Naive thymus-derived CD8-positive, alpha-beta T cell (primary cell): ENCODE measurements around the gene ABLIM3. TPM values are rescaled to one million over a fixed set of nuclear protein-coding genes. Genes with fewer than 3 reads are reported as not detected.

Experiments used
- ATAC-seq, 2 donors: fragments of 150-1000 bp; cut with Tn5 transposase in 1 of 2; sonication (Bioruptor Pico), chemical (Tn5 transposase) in 1 of 2; 1 replicate in 1 of 2; 2 replicates in 1 of 2; pipeline ENCODE4 v1.10.0; 2021; ENCODE audit warnings: mild to moderate bottlenecking in 2 of 2, moderate library complexity in 2 of 2
- POLR2A ChIA-PET: fragments of 350-600 bp; sonication (Branson Sonifier 250); formaldehyde crosslinking; loops from one replicate; lab custom pipeline; 2021; ENCODE audit warnings: antibody characterized with exemption; lab: Charles Lee
- DNase-seq, 10 donors: peaks; one replicate each; pipeline versions ENCODE4 v3.0.0 to v3.0.0-alpha.2; 2020 to 2022
- H3K27ac Mint-ChIP-seq, 10 donors: one replicate each; pipeline ENCODE4 v1.8.0; 2020 to 2022; ENCODE audit warnings: mild to moderate bottlenecking in 10 of 10, mixed read lengths in 10 of 10, moderate library complexity in 4 of 10, inconsistent platforms in 1 of 10
- H3K27me3 Mint-ChIP-seq, 5 donors: one replicate each; pipeline ENCODE4 v1.8.0; 2021 to 2022; ENCODE audit warnings: mixed read lengths in 5 of 5
- H3K36me3 Mint-ChIP-seq, 3 donors: one replicate each; pipeline ENCODE4 v1.8.0; 2020 to 2022; ENCODE audit warnings: mixed read lengths in 3 of 3, mild to moderate bottlenecking in 2 of 3, inconsistent platforms in 1 of 3
- H3K4me1 Mint-ChIP-seq, 4 donors: one replicate each; pipeline ENCODE4 v1.8.0; 2021 to 2022; ENCODE audit warnings: mixed read lengths in 4 of 4
- H3K4me3 Mint-ChIP-seq, 10 donors: one replicate each; pipeline ENCODE4 v1.8.0; 2020 to 2022; ENCODE audit warnings: mild to moderate bottlenecking in 10 of 10, mixed read lengths in 10 of 10, moderate library complexity in 6 of 10, inconsistent platforms in 1 of 10
- H3K9me3 Mint-ChIP-seq, 9 donors: one replicate each; pipeline ENCODE4 v1.8.0; 2020 to 2022; ENCODE audit warnings: mixed read lengths in 9 of 9, mild to moderate bottlenecking in 3 of 9, inconsistent platforms in 1 of 9, moderate library complexity in 1 of 9
- polyA plus RNA-seq, 3 donors: library from polyadenylated mRNA; unstranded; fragments of 300-500 nt; fragmentation: Illumina TruSeq; gene quantifications; one replicate each; pipeline ENCODE4 v1.2.3, GENCODE V29; 2021
- total RNA-seq, 8 experiments: library from RNA in 2 of 8; stranded (reverse) in 2 of 8; gene quantifications; one replicate each; pipeline ENCODE4 v1.2.3 and lab custom pipeline; 2021 to 2026

Gene ABLIM3
- total and polyA plus RNA-seq, 5 experiments from 2014 or later, result not detected

- H3K27ac Mint-ChIP-seq, result no peak overlapping the region
- no peak overlapping the region for H3K4me3 Mint-ChIP-seq
- peaks cover 0 to 18% (median 5%) of the 10 kb centered on the region in 5 donors for H3K27me3 Mint-ChIP-seq
- POLR2A ChIA-PET, result no interaction called here
- no peak for ATAC-seq
- DNase-seq, result no peak
- peaks cover 0 to 1% (median 0%) of the 10 kb centered on the region in 4 donors for H3K4me1 Mint-ChIP-seq
- no peaks in the 10 kb centered on the region for H3K36me3 Mint-ChIP-seq
- no peaks in the 10 kb centered on the region for H3K9me3 Mint-ChIP-seq
Measured at GRCh38 chr5:149123211-149123610, 18.1 kb upstream of the ABLIM3 start.

- Mint-ChIP-seq H3K36me3 (no peaks in the 10 kb centered on the region), H3K4me3 (no peak overlapping the region), H3K27me3 (peaks cover 8 to 18% (median 11%) of the 10 kb centered on the region in 5 donors), H3K4me1 (peaks cover 0 to 1% (median 0%) of the 10 kb centered on the region in 4 donors), H3K9me3 (no peaks in the 10 kb centered on the region), H3K27ac (no peak overlapping the region)
- DNase-seq (no peak), ATAC-seq (no peak)
- POLR2A ChIA-PET, result no interaction called here
Measured at GRCh38 chr5:149125386-149125891, 15.9 kb upstream of the ABLIM3 start.

GRCh38 chr5:149126906-149127305 is 14.4 kb upstream of the ABLIM3 start:
- Mint-ChIP-seq H3K27me3 (peaks cover 9 to 14% (median 12%) of the 10 kb centered on the region in 5 donors), H3K27ac (no peak overlapping the region), H3K9me3 (no peaks in the 10 kb centered on the region), H3K36me3 (no peaks in the 10 kb centered on the region), H3K4me1 (peaks cover 0 to 1% (median 0%) of the 10 kb centered on the region in 4 donors), H3K4me3 (no peak overlapping the region)
- DNase-seq (no peak), ATAC-seq (no peak)
- POLR2A ChIA-PET, result no interaction called here

- Mint-ChIP-seq H3K27me3 (peaks cover 9 to 14% (median 11%) of the 10 kb centered on the region in 5 donors), H3K9me3 (no peaks in the 10 kb centered on the region), H3K36me3 (no peaks in the 10 kb centered on the region), H3K4me1 (peaks cover 0 to 1% (median 0%) of the 10 kb centered on the region in 4 donors), H3K4me3 (no peak overlapping the region), H3K27ac (no peak overlapping the region)
- DNase-seq (no peak), ATAC-seq (no peak)
- POLR2A ChIA-PET, result no interaction called here
Measured at GRCh38 chr5:149127394-149127955, 13.8 kb upstream of the ABLIM3 start.

GRCh38 chr5:149128023-149128875 is 13.0 kb upstream of the ABLIM3 start:
- POLR2A ChIA-PET, result no interaction called here
- DNase-seq, result no peak
- ATAC-seq, result peak in 1 of 2 donors; percentile 52

GRCh38 chr5:149129181-149129580 is 12.1 kb upstream of the ABLIM3 start:
- no peak for DNase-seq
- POLR2A ChIA-PET, result interaction anchor here (0.7 kb wide), 1 partner anchor 726 kb away, joined by 4 read pairs; no protein-coding TSS in a partner anchor
- no peaks in the 10 kb centered on the region for H3K36me3 Mint-ChIP-seq
- H3K27me3 Mint-ChIP-seq, result peaks cover 14 to 23% (median 17%) of the 10 kb centered on the region in 5 donors
- H3K4me1 Mint-ChIP-seq, result peaks cover 0 to 3% (median 0%) of the 10 kb centered on the region in 4 donors
- no peak overlapping the region for H3K27ac Mint-ChIP-seq
- no peak for ATAC-seq
- H3K4me3 Mint-ChIP-seq, result no peak overlapping the region
- H3K9me3 Mint-ChIP-seq, result no peaks in the 10 kb centered on the region

More at GRCh38 chr5:149128023-149128875, 13.0 kb upstream of the ABLIM3 start:
- H3K36me3 Mint-ChIP-seq, result no peaks in the 10 kb centered on the region
- peaks cover 0 to 1% (median 0%) of the 10 kb centered on the region in 4 donors for H3K4me1 Mint-ChIP-seq
- H3K9me3 Mint-ChIP-seq, result no peaks in the 10 kb centered on the region
- H3K4me3 Mint-ChIP-seq, result no peak overlapping the region
- peaks cover 10 to 16% (median 12%) of the 10 kb centered on the region in 5 donors for H3K27me3 Mint-ChIP-seq
- H3K27ac Mint-ChIP-seq, result peak overlapping the region in 2 of 10 donors; percentile 28 to 68

- Mint-ChIP-seq H3K4me3 (no peak overlapping the region), H3K27ac (no peak overlapping the region), H3K9me3 (no peaks in the 10 kb centered on the region), H3K27me3 (peaks cover 14 to 31% (median 17%) of the 10 kb centered on the region in 5 donors), H3K36me3 (no peaks in the 10 kb centered on the region), H3K4me1 (peaks cover 0 to 3% (median 0%) of the 10 kb centered on the region in 4 donors)
- ATAC-seq (no peak), DNase-seq (no peak)
- POLR2A ChIA-PET, result interaction anchor here (0.7 kb wide), 1 partner anchor 727 kb away, joined by 4 read pairs; no protein-coding TSS in a partner anchor
Measured at GRCh38 chr5:149130121-149130914, 11.0 kb upstream of the ABLIM3 start.

GRCh38 chr5:149132474-149132873 is 8.8 kb upstream of the ABLIM3 start:
- POLR2A ChIA-PET, result no interaction called here
- peaks cover 15 to 45% (median 21%) of the 10 kb centered on the region in 5 donors for H3K27me3 Mint-ChIP-seq

GRCh38 chr5:149133795-149134777 is 7.2 kb upstream of the ABLIM3 start:
- DNase-seq, result no peak
- Mint-ChIP-seq H3K9me3 (no peaks in the 10 kb centered on the region), H3K4me1 (peaks cover 0 to 2% (median 0%) of the 10 kb centered on the region in 4 donors), H3K27me3 (peaks cover 18 to 45% (median 21%) of the 10 kb centered on the region in 5 donors), H3K36me3 (no peaks in the 10 kb centered on the region), H3K27ac (no peak overlapping the region), H3K4me3 (no peak overlapping the region)
- no peak for ATAC-seq
- POLR2A ChIA-PET, result no interaction called here

More at GRCh38 chr5:149132474-149132873, 8.8 kb upstream of the ABLIM3 start:
- ATAC-seq, result no peak
- Mint-ChIP-seq H3K4me3 (no peak overlapping the region), H3K36me3 (no peaks in the 10 kb centered on the region), H3K27ac (no peak overlapping the region), H3K4me1 (peaks cover 0 to 3% (median 0%) of the 10 kb centered on the region in 4 donors), H3K9me3 (no peaks in the 10 kb centered on the region)
- DNase-seq, result no peak

- Mint-ChIP-seq H3K9me3 (no peaks in the 10 kb centered on the region), H3K4me3 (no peak overlapping the region), H3K36me3 (no peaks in the 10 kb centered on the region), H3K27ac (no peak overlapping the region), H3K27me3 (peaks cover 15 to 43% (median 19%) of the 10 kb centered on the region in 5 donors), H3K4me1 (peaks cover 0 to 2% (median 0%) of the 10 kb centered on the region in 4 donors)
- ATAC-seq (no peak), DNase-seq (no peak)
- POLR2A ChIA-PET, result no interaction called here
Measured at GRCh38 chr5:149134778-149135500, 6.4 kb upstream of the ABLIM3 start.
